ENCODE data around the gene SLFN14.
"Not testable (repeated sequence)": the region's sequence is repeated elsewhere in the genome, so short reads cannot be mapped to it uniquely, and the experiment has no call there.

The SLFN14 gene

DNA sequence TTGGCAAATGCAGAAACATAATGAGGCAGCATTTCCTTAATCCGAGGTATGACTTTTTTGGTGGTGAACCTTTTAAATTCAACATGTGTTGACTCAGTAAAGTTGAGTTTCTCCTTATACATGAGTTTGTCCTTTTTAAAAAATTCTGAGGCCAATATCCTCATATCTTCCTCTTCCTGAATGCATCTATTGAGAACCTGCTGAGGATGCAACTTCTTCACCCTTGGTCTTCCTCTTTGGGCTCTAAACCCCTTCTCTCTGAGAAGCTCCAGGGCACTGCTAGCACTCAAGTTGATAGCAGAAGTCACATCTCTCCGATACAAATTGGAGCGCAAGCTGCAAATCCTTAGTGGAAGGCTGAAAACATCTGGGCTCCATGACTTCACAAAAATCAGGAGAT lies 3.3 kb downstream of the SLFN14 start:
- DNase-seq: no peak

- no peak for DNase-seq
Measured at GRCh38 chr17:35555691-35556090, 4.9 kb downstream of the SLFN14 start.

DNA sequence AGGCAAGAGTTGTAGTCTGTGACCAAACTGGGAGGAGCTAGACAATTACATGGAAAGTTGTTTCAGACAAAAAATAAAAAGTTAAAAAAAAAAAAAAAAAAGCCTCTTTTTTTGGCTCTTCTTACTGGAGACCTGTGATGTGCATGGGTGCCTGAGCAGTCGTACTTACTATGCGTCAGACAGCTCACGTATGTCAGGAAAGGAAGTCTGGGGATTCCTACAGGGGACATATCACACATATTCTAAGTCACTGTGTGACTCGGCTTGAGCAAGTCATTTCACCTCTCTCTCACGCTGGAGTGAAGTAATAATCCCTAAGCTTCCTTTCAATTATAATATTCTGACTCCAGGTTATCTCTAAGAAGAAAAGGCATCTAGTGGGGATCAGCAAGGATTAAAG lies 6.0 kb downstream of the SLFN14 start:
- DNase-seq: no peak

GRCh38 chr17:35553310-35553709 lies 7.3 kb downstream of the SLFN14 start:
- no peak for DNase-seq

- DNase-seq: no peak
Measured at GRCh38 chr17:35548978-35549377, 11.6 kb downstream of the SLFN14 start.

- no peak for DNase-seq
Measured at GRCh38 chr17:35548208-35548810, 12.3 kb downstream of the SLFN14 start.

DNA sequence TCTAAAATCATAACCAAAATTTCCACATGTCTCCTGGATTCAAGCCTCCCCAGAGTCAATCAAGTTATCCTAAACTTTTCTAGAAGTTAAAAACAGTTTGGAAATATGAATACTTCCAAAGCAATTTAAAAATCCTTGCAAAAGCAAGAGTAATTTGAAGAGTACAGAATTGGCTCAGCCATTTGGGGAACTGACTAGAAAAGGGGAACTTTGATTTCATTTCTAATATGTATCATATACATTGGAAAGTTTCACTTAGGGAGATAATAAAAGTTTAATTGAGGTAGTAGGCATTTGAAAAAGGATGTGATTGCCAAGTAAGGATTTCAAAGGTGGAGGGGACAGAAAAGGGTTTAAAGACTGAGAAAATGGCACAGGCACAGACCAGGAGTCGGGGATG lies 14.1 kb downstream of the SLFN14 start:
- DNase-seq: no peak

- DNase-seq: no peak
Measured at GRCh38 chr17:35545150-35545549, 15.5 kb downstream of the SLFN14 start.

DNA sequence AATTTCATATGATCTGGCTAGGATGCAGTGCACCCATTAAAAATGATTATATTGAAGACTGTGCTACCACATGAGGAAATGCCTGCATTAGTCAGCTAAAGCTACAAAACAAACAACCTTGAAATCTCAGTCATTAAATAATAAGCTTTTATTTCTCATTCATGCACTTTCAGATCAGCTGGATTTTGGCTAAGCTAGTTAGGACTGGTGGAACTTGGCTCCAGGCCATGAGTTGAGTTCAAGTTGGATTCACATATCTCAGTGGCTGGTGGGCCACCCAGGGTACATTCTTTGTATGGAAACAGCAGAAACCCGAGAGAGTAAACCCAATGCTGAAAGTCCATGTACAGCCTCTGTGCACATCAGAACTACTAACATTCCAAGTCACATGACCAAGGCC lies 16.8 kb downstream of the SLFN14 start:
- DNase-seq: no peak

DNA sequence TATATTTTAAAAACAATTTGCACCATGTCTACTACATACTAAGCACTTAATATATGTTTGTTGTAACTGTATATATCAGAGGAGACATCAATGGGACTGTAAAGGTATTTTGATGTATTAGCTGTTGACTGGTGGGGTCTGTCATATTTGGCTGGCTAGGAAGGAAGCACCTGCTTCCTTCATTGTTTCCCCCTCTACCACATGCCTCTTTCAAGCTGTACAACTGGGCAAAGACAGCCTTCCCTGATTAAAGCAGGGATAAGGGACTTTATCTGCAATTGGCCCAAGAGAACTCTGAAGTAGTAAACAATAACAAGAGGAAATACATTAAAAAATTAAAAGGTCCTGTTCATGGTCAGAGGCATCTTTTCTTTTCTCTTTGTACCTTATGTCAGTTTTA lies 17.6 kb downstream of the SLFN14 start:
- no peak for DNase-seq

GRCh38 chr17:35541434-35541833 lies 19.2 kb downstream of the SLFN14 start:
- no peak for DNase-seq

GRCh38 chr17:35540589-35541404 lies 19.8 kb downstream of the SLFN14 start:
- DNase-seq: no peak

DNA sequence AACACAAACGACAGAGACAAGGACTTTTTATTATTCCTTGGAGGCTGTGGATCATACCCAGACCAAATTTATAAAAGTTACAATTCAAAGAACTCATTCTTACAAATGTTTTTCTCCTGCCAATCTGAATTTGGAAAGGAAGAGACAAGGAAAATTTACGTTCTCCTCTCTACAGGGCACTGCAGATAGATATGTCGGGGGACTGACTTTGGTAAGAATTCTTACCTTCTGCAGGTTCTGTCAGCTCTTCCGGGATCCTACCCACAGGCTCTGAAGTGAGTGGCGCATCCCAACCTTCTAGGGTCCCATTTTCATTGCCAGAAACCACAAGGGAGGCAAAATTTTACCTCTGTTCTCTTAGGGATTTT lies 21.0 kb downstream of the SLFN14 start:
- no peak for DNase-seq

- DNase-seq: no peak
Measured at GRCh38 chr17:35537601-35538141, 22.9 kb downstream of the SLFN14 start, which contains the start of gene SLFN12L. Gene SLFN12L, minus strand, starts transcription at chr17:35537678. Its CDS starts 15,314 bp downstream, at chr17:35522364.

- DNase-seq: no peak
Measured at GRCh38 chr17:35536664-35537171, 23.9 kb downstream of the SLFN14 start.

GRCh38 chr17:35535406-35535805 lies 25.2 kb downstream of the SLFN14 start:
- not testable (repeated sequence) for DNase-seq

DNA sequence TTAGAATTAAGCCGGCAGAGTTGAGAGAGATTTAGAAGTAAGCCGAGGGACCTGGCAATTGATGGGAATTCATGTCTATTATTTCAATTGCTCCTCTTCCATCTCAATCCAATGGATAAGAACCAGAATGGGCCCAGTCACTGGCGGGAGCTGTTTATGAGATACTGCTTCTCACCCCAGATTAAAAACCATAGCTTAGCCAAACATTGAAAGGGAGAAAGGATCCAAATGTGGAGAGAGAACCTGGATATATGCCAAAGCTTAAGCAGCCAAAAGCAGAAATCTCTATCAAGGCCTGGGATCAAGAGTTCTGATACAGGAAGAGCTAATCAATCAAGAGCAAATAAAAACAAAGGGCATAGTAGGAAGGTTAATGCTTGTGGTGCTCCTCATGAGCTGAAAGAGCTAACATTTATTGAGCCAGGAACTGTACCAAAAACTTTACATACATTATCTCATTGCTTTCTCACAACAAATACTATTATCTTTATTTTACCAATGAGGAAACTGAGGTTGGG lies 26.0 kb downstream of the SLFN14 start:
- no peak for DNase-seq

DNA sequence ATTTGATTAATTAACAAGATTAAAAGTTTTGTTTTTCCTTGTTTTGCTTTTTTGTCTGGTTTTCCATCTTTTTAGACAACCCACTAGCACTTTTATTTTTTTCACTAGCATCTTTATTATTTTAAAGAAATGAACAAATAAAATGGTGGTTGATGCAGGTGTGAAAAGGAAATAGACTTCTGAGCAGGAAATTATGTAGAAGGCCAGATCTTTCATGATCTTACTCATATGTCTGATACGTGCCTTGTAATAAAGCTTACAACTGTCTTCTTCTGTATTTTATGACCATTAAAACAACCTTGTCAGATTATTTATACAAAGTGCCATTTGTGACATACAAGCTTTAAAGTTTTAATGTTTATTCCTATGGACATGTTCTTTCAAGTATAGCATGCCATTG lies 29.5 kb downstream of the SLFN14 start:
- no peak for DNase-seq

DNA sequence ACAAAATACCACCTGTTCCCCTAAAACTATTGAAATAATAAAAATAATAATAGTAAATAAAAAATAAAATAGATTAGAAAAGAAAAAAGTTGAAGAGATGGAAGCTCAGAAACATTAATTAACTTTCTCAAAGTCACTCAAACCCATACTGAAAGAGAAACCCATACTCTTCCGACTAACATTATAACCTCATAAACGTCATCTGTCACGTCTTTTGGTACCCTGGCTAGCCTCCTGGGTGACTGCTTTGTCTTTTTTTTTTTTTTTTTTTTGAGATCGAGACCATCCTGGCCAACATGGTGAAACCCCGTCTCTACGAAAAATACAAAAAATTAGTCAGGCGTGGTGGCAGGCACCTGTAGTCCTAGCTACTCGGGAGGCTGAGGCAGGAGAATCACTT lies 30.8 kb downstream of the SLFN14 start:
- no peak for DNase-seq

DNA sequence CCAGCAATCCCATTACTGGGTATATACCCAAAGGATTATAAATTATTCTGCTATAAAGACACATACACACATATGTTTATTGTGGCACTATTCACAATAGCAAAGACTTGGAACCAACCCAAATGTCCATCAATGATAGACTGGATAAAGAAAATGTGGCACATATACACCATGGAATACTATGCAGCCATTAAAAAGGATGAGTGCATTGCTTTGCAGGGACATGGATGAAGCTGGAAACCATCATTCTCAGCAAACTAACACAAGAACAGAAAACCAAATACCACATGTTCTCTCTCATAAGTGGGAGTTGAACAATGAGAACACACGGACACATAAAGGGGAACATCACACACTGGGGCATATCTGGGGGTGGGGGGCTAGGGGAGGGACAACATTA lies 31.3 kb downstream of the SLFN14 start:
- DNase-seq: not testable (repeated sequence)

- DNase-seq: no peak
Measured at GRCh38 chr17:35523296-35523695, 37.3 kb downstream of the SLFN14 start.

DNA sequence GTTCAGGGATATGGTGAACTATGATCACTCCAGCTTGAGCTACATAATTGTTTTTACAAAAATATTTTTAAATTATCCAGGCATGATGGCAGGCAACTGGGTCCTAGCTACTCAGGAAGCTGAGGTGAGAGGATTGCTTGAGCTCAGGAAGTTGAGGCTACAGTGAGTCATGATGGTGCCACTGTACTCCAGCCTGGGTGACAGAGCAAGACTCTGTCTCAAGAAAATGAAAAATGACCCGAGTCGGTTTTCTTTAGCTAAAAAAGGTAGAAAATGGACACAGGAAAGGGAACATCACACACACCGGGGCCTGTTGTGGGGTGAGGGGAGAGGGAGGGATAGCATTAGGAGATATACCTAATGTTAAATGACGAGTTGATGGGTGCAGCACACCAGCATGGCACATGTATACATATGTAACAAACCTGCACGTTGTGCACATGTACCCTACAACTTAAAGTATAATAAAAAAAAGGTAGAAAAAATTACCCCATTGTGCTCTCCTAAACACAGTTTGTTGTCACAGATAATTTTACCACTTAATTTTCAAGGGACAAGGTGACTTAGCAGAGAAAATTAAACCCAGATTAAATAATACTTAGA lies 38.9 kb downstream of the SLFN14 start:
- DNase-seq: not testable (repeated sequence)

- DNase-seq: no peak
Measured at GRCh38 chr17:35521150-35521549, 39.5 kb downstream of the SLFN14 start.

All from SHP77 (cell line).